OCI-M2 (cell line): ENCODE data around the gene PSMB1.
"Not testable (repeated sequence)": the region's sequence is repeated elsewhere in the genome, so short reads cannot be mapped to it uniquely, and the experiment has no call there.

Experiments used
- DNase-seq: peaks from one replicate; lab custom pipeline; 2025; ENCODE audit not compliant: unreplicated experiment; lab: John Stamatoyannopoulos, UW

PSMB1 gene

DNA sequence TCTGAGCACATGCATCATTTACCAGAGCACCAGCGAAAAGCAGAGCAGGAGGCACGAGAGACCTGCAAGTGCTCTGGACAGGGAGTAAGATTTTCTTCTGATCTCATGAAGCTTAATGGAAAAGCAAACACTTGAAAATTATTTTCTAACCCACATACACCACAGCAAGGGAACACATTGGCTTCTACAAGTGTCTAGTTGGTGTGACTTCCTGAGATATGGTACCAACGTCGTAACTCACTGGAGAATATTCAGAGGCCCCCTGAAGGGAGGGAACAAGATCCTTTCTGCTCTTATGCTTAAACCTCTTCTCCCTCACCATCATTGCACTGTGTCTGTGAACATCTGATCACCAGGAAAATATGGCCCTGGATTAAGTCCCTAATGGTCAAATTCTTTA lies 48.6 kb downstream of the PSMB1 start:
- DNase-seq = no peak

DNA sequence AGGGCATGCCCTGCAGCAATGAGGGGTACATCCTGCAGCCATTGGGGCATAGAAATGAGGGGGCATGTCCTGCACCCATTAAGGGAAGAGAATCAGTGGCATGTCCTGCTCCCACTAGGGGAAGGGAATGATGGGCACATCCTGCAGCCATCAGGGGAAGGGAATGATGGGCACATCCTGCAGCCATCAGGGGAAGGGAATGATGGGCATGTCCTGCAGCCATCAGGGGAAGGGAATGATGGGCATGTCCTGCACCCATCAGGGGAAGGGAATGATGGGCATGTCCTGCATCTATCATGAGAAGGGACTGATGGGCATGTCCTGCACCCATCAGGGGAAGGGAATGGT lies 49.7 kb downstream of the PSMB1 start:
- no peak for DNase-seq

DNA sequence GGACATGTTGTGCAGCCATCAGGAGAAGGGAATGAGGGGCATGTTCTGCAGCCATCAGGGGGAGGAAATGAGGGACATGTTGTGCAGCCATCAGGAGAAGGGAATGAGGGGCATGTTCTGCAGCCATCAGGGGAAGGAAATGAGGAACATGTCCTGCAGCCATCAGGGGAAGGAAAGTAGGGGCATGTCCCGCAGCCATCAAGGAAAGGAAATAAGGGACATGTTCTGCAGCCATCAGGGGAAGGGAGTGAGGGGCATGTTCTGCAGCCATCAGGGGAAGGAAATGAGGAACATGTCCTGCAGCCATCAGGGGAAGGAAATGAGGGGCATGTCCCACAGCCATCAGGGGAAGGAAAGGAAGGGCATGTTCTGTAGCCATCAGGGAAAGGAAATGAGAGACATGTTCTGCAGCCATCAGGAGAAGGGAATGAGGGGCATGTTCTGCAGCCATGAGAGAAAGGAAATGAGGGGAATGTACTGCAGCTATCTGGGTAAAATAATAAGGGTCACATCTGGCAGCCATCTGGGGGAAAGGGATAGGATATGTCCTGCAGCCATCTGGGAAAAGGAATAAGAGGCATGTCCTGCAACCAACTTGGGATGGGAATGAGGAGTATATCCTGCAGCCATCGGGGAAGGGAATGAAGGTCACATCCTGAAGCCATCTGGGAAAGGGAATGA lies 50.2 kb downstream of the PSMB1 start:
- not testable (repeated sequence) for DNase-seq

DNA sequence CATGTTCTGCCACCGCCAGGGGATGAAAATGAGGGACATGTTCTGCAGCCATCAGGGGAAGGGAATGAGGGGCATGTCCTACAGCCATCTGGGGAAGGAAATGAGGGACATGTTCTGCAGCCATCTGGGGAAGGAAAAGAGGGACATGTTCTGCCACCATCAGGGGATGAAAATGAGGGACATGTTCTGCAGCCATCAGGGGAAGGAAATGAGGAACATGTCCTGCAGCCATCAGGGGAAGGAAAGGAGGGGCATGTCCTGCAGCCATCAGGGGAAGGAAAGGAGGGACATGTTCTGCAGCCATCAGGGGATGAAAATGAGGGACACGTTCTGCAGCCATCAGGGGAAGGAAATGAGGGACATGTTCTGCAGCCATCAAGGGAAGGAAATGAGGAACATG lies 50.8 kb downstream of the PSMB1 start:
- DNase-seq = not testable (repeated sequence)

DNA sequence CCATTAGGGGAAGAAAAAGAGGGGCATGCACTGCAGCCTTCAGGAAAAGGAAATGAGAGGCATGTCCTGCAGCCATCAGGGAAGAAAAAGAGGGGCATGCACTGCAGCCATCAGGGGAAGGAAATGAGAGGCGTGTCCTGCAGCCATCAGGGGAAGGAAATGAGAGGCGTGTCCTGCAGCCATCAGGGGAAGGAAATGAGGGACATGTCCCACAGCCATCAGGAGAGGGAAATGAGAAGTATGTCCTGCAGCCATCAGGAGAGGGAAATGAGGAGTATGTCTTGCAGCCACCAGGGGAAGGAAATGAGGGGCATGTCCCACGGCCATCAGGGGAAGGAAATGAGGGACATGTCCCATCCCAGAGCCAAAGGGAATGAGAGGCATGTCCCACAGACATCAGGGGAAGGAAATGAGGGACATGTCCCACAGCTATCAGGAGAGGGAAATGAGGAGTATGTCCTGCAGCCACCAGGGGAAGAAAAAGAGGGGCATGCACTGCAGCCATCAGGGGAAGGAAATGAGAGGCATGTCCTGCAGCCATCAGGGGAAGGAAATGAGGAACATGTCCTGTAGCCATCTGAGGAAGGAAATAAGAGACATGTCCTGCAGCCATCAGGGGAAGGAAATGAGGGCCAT lies 52.0 kb downstream of the PSMB1 start:
- DNase-seq = no peak

DNA sequence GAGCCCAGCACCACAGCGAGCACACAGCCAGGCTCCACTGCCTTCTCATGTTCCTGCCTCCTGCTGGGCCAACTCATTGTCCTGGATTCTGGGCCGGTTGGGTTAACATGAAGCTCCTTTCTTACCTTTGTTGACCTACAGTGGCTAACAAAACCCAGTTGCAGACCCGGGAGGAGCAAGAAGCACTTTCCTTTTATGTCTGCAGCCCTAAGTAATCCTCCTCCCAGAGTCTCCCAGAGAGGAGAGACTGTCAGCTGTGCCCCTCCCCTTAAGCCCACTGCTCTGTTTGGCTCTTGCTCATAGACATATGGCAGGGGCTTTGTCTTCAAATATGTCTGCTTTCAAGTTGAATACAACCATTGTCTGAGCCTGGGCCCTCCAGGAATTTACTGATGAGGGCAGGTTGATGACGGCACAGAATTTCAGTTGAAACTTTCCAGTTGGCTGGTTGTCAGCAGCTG lies 55.2 kb downstream of the PSMB1 start:
- DNase-seq = no peak

DNA sequence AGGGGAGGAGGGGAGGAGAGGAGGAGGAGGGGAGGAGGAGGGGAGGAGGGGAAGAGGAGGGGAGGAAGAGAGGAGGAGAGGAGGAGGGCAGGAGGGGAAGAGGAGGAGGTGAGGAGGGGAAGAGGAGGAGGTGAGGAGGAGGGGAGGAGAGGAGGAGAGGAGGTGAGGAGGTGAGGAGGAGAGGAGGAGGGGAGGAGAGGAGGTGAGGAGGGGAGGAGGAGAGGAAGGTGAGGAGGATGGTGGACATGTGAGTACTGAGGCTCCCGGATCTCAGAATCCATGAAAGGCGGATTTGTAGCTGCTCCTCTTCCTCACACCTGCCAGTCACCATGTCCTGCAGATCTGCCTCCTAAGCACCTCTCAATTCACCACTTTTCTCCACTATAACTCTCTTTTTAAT lies 59.8 kb downstream of the PSMB1 start:
- DNase-seq = no peak

DNA sequence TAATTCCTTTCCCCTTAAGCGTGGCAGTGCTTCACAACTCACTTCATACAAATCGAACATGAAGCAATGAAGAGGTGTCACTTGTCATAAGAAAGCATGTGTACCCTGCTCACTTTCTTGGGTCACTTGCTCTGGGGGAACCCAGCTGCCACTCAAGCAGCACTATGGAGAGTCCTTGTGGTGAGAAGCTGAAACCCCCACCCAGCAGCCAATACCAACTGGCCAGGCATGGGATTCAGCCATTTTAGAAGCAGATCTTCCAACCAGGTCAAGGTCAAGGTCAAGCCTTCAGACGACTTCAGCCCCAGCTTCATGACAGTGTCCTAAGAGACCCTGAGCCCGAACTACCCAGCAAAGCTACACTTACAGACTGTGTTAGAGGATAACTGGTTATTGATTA lies 62.8 kb downstream of the PSMB1 start:
- no peak for DNase-seq

DNA sequence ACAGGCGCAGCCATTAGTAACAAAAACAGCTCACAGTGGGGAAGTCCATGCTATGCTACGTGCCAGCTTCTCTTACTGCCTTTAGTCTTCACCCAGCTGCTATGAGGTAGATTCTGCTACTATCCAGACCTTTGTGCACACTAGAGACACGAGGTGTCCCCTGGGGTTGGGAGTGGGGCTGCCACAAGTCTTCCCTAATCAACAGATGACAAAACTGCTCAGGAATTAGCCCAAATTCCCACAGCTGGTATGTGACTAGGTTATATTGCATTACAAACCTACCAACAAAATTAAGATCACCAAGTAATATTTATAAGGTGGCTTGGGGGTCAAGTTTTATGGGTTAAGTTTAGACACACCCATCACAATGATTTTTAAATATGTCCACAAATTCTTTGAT lies 63.3 kb downstream of the PSMB1 start:
- no peak for DNase-seq

DNA sequence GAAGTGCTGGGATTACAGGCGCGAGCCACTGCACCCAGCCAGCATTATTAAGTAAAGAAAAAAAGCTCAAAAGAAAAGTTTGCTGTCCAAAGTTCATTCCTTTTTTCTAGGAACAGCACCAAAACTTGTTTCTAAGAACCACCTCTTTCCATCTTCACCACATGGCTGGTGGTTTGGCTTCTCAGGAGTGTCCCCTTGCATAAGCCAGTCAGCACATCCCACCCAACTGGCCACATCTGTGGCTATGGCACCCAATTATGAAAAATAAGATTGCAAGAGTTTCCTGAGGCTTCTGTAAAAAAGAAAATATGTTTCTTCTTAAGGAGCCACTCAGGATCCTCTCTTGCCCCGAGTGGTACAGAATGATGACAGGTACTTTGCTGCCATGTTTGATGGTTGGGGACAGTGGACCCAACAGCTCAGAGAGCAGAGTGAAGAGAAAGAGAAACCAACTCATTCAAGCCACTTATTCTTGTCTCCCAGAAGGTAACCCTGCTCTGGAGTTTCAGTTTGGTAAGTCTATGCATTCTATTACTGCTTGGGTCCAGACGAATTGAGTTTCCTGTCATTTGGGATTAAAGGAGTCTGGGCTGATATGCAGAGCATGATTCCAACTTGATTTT lies 65.3 kb downstream of the PSMB1 start:
- no peak for DNase-seq

DNA sequence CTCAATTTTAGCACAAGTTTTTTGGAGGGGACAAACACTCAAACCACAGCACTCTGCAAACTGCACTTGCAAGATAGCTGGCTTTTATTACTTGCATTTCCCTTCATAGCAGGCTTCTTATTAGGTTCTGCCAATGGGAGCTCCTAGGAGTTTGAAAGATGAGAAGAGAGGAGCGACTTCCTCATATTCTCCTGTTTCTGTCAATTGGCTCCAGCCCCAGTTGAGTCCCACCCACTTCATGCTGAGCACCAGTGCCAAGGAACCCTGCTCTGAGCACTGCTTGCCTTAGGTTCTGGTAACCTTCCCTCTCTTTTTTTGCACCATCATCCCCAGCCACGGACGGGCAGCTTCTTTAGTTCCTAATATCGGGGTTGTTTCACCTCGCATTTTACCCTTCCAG lies 67.9 kb downstream of the PSMB1 start:
- DNase-seq = no peak
